Vagina (tissue), 2 donors: ENCODE data around the gene SLC23A2.

ENCODE experiments used
- POLR2A ChIP-seq, 2 donors: fragments of 450-650 bp; IDR thresholded peaks; one replicate each; pipeline ENCODE4 v1.6.1; 2017; ENCODE audit warnings: antibody characterized with exemption in 2 of 2, mild to moderate bottlenecking in 2 of 2, moderate library complexity in 2 of 2
- POLR2AphosphoS5 ChIP-seq, 2 donors: sonication (generic); formaldehyde crosslinking; IDR thresholded peaks; one replicate each; pipeline ENCODE4 v1.9.0; 2017; ENCODE audit warnings: antibody characterized with exemption in 2 of 2, mild to moderate bottlenecking in 2 of 2, low read depth in 1 of 2; ENCODE audit not compliant: insufficient read depth in 1 of 2
- TF ChIP-seq, protein P1 (sequence below), 3 experiments: fragments of 450-650 bp in 2 of 3; fragments of 200-600 bp in 1 of 3; sonication (generic) in 1 of 3; IDR thresholded peaks; one replicate each; pipeline ENCODE4 v1.5.1; 2017 to 2019; ENCODE audit warnings: antibody characterized with exemption in 3 of 3, mild to moderate bottlenecking in 2 of 3, moderate library complexity in 2 of 3

DNA sequence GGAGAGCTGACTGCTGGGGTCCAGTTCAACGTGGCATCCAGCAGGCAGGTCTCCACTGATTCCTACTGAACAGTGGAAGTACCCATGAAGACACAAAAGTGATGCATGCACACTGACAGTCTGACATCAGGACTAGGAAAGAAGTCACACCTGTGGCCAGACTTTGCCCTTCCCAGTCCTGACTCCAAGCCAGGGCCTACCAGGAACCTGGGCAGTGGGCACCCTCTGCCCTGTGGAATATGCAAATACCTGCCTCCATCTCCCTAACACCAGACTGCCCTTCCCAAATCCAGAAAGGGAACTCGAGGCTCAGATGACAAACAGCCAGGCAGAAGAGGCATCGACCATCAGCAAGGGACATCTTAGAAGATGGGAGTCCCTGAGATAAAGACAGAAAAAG lies 50.9 kb downstream of the SLC23A2 start:
- TF ChIP-seq, protein P1, sequence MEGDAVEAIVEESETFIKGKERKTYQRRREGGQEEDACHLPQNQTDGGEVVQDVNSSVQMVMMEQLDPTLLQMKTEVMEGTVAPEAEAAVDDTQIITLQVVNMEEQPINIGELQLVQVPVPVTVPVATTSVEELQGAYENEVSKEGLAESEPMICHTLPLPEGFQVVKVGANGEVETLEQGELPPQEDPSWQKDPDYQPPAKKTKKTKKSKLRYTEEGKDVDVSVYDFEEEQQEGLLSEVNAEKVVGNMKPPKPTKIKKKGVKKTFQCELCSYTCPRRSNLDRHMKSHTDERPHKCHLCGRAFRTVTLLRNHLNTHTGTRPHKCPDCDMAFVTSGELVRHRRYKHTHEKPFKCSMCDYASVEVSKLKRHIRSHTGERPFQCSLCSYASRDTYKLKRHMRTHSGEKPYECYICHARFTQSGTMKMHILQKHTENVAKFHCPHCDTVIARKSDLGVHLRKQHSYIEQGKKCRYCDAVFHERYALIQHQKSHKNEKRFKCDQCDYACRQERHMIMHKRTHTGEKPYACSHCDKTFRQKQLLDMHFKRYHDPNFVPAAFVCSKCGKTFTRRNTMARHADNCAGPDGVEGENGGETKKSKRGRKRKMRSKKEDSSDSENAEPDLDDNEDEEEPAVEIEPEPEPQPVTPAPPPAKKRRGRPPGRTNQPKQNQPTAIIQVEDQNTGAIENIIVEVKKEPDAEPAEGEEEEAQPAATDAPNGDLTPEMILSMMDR (IDR thresholded peaks at IDR 0.05), result no peak
- TF ChIP-seq POLR2A (IDR thresholded peaks at IDR 0.05), result no peak
- no peak for TF ChIP-seq POLR2AphosphoS5 (IDR thresholded peaks at IDR 0.05; ENCODE audit: insufficient read depth in 1 of 2, low read depth in 1 of 2)
